ENCODE results near the gene RABIF. TPM values are rescaled to one million over a fixed set of nuclear protein-coding genes. Genes with fewer than 3 reads are reported as not detected.

RABIF gene
- total RNA-seq (14.2 and 16.5 TPM in 2 replicates), polyA plus RNA-seq (8.1 and 8.2 TPM in 2 replicates), polyA minus RNA-seq (3.1 and 6.5 TPM in 2 replicates)
- 11.4 TPM for total RNA-seq (2013)

- Mint-ChIP-seq H3K9me3 (ENCODE audit: insufficient read depth) (no peaks in the 10 kb centered on the region), H3K4me1 (peaks cover 18% of the 10 kb centered on the region), H3K27ac (peak within 1 kb of the TSS; percentile 96), H3K27me3 (no peaks in the 10 kb centered on the region), H3K4me3 (peak within 1 kb of the TSS; percentile 91)
- H3K79me2 ChIP-seq (ENCODE audit: control insufficient read depth, insufficient read depth, low read length) = peaks cover 40% of the 10 kb centered on the region
- peak within 1 kb of the TSS; percentile 85 to 89 for H3K27ac ChIP-seq (ENCODE audit: low read length in 2 of 2)
- H4K20me1 ChIP-seq (ENCODE audit: control insufficient read depth, insufficient read depth, low read length, poor library complexity, severe bottlenecking) = peaks cover 17% of the 10 kb centered on the region
- under 1% methylated on average over 84 of the region's 84 CpGs for WGBS (ENCODE audit: insufficient coverage)
- CTCF ChIA-PET = interaction anchor here (0.6 to 1.0 kb wide), 2 partner anchors 110 to 121 kb away, joined by 3 read pairs; no protein-coding TSS in a partner anchor
- ATAC-seq (ENCODE audit: low read depth) (peak; percentile 92), DNase-seq (peak; percentile 98)
- H3K36me3 ChIP-seq (replicated peaks in 1 of 2; ENCODE audit: control extremely low read depth in 1 of 2, control insufficient read depth in 1 of 2, extremely low read depth in 1 of 2, insufficient read depth in 2 of 2, low read length in 1 of 2) = peaks cover 3 to 35% of the 10 kb centered on the region in 2 experiments
- peak within 1 kb of the TSS; percentile 84 for H3K4me2 ChIP-seq (replicated peaks; ENCODE audit: low read depth, low read length, poor library complexity, severe bottlenecking)
- H3K4me1 ChIP-seq (ENCODE audit: control insufficient read depth in 2 of 2, insufficient read depth in 2 of 2, low read length in 2 of 2) = peaks cover 11 to 17% of the 10 kb centered on the region in 2 donors
- H3K4me3 ChIP-seq (ENCODE audit: control extremely low read depth in 1 of 5, extremely low read depth in 1 of 5, insufficient read depth in 1 of 5, low read depth in 2 of 5, low read length in 4 of 5) = peak within 1 kb of the TSS; percentile 65 to 87 (median 78)
- TF ChIP-seq, protein P1, sequence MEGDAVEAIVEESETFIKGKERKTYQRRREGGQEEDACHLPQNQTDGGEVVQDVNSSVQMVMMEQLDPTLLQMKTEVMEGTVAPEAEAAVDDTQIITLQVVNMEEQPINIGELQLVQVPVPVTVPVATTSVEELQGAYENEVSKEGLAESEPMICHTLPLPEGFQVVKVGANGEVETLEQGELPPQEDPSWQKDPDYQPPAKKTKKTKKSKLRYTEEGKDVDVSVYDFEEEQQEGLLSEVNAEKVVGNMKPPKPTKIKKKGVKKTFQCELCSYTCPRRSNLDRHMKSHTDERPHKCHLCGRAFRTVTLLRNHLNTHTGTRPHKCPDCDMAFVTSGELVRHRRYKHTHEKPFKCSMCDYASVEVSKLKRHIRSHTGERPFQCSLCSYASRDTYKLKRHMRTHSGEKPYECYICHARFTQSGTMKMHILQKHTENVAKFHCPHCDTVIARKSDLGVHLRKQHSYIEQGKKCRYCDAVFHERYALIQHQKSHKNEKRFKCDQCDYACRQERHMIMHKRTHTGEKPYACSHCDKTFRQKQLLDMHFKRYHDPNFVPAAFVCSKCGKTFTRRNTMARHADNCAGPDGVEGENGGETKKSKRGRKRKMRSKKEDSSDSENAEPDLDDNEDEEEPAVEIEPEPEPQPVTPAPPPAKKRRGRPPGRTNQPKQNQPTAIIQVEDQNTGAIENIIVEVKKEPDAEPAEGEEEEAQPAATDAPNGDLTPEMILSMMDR (IDR thresholded peaks at IDR 0.05) = no peak
- no peak for TF ChIP-seq EZH2 (IDR thresholded peaks at IDR 0.05; ENCODE audit: borderline replicate concordance, insufficient read depth, low read depth, low read length, poor library complexity, severe bottlenecking)
- H3K9me3 ChIP-seq (ENCODE audit: control extremely low read depth in 1 of 3, control insufficient read depth in 2 of 3, insufficient read depth in 1 of 3, low read length in 2 of 3) = no peaks in the 10 kb centered on the region
- H2AFZ ChIP-seq (ENCODE audit: insufficient read depth, low read depth, low read length, poor library complexity, severe bottlenecking) = peak within 1 kb of the TSS; percentile 90
- no peaks in the 10 kb centered on the region for H3K27me3 ChIP-seq (replicated peaks in 1 of 4; ENCODE audit: control extremely low read depth in 1 of 4, control insufficient read depth in 3 of 4, insufficient read depth in 4 of 4, low read length in 3 of 4)
- intact Hi-C loops (cut with micrococcal nuclease) = loop anchor here (1.0 to 2.0 kb wide), 8 partner anchors 27 to 906 kb away; partner anchors contain the start of genes ADIPOR1, KLHL12, PCAT6 and RNPEP
- POLR2A ChIA-PET = interaction anchor here (0.9 to 1.3 kb wide), 3 partner anchors 80 to 118 kb away, joined by 3 to 4 read pairs (median 3); partner anchors contain the start of gene TMEM183A
- H3K9ac ChIP-seq (ENCODE audit: low read length) = peak within 1 kb of the TSS; percentile 77
Measured at GRCh38 chr1:202888531-202889360, at the start of gene RABIF. Gene RABIF, minus strand, starts transcription at chr1:202889149. Its CDS starts 51 bp downstream, at chr1:202889098.

All from B cell (primary cell).